Measurements from ENCODE around the gene LHX2.

DNA sequence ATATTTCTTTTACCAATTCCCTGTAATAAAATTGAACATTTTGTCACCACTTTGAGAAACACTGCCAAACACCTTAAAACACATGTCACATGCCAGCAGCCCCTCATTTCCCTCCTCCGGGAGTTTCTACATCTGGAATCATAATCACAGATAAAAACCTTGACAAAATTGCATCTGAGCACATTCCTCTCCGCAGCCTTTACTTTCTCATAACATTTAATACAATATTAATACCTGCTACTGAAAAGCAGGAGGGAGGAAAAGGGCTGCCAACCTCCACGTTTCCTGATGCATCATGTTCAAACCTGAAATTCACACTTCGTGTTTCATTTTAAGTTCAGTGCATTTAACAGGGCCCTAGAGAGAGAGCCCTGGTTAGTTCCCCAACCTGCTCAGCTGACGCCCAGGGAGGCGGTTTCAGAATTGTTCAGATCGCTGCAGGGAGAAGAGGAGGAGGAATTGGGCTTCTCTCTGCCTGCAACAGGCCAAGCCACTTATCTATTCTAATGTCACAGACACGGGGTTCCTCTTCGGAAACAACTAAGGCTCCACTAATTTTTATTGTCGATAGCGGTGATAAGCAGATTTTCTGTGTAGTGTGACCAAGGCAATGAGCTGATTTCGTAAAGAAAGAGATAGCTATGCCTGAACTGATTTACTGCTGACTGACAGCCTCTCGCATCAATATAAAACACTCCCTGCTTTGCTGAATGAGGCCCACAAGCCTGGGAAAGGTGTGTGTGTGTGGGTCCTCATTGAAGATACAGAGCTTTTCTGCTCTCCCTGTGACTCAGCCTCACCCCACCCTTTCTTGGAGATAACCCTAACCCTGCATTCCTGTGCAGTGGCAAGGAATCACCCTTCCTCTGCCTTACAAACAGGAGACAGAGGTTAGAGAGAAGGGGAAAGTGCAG lies 4.9 kb upstream of the LHX2 start:
- TF ChIP-seq, protein P1, sequence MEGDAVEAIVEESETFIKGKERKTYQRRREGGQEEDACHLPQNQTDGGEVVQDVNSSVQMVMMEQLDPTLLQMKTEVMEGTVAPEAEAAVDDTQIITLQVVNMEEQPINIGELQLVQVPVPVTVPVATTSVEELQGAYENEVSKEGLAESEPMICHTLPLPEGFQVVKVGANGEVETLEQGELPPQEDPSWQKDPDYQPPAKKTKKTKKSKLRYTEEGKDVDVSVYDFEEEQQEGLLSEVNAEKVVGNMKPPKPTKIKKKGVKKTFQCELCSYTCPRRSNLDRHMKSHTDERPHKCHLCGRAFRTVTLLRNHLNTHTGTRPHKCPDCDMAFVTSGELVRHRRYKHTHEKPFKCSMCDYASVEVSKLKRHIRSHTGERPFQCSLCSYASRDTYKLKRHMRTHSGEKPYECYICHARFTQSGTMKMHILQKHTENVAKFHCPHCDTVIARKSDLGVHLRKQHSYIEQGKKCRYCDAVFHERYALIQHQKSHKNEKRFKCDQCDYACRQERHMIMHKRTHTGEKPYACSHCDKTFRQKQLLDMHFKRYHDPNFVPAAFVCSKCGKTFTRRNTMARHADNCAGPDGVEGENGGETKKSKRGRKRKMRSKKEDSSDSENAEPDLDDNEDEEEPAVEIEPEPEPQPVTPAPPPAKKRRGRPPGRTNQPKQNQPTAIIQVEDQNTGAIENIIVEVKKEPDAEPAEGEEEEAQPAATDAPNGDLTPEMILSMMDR (conservative IDR thresholded peaks at IDR 0.05; ENCODE audit: low read length) = no peak
- no peak for TF ChIP-seq EZH2phosphoT487 (IDR thresholded peaks at IDR 0.05; ENCODE audit: borderline replicate concordance, low read depth, low read length)
